KMS-11 (cell line): ENCODE data around the gene GRID2.

ENCODE experiments used
- H2AFZ ChIP-seq: fragments of 200-600 bp; sonication (generic); 2 replicates; pipeline ENCODE4 v1.6.1; 2016; ENCODE audit warnings: antibody characterized with exemption, mixed run types, low read depth
- H3K27ac ChIP-seq: fragments of 200-600 bp; sonication (generic); 2 replicates; pipeline ENCODE4 v1.6.1; 2016; ENCODE audit warnings: mild to moderate bottlenecking, mixed run types
- H3K27me3 ChIP-seq: fragments of 200-600 bp; sonication (generic); 2 replicates; pipeline ENCODE4 v1.6.1; 2017; ENCODE audit warnings: mild to moderate bottlenecking, low read depth, mixed run types, moderate library complexity; ENCODE audit not compliant: insufficient read depth
- H3K36me3 ChIP-seq: fragments of 200-600 bp; sonication (generic); 2 replicates; pipeline ENCODE4 v1.6.1; 2017; ENCODE audit warnings: mild to moderate bottlenecking, mixed run types; ENCODE audit not compliant: insufficient read depth
- H3K4me1 ChIP-seq: fragments of 200-600 bp; sonication (generic); 2 replicates; pipeline ENCODE4 v1.6.1; 2016; ENCODE audit warnings: mild to moderate bottlenecking, low read depth, mixed run types; ENCODE audit not compliant: poor library complexity, severe bottlenecking
- H3K4me2 ChIP-seq: fragments of 200-600 bp; sonication (generic); 2 replicates; pipeline ENCODE4 v1.7.0; 2016; ENCODE audit warnings: mild to moderate bottlenecking, mixed run types
- H3K4me3 ChIP-seq: fragments of 200-600 bp; sonication (generic); IDR thresholded peaks from 2 replicates; pipeline ENCODE4 v1.6.1; 2017; ENCODE audit warnings: low read depth, low read length, mixed read lengths; ENCODE audit not compliant: insufficient read depth
- H3K79me2 ChIP-seq: fragments of 200-600 bp; sonication (generic); 2 replicates; pipeline ENCODE4 v1.6.1; 2016; ENCODE audit warnings: low read depth, mixed run types; ENCODE audit not compliant: insufficient read depth
- H3K9ac ChIP-seq: fragments of 200-600 bp; sonication (generic); 2 replicates; pipeline ENCODE4 v1.6.1; 2016; ENCODE audit warnings: mild to moderate bottlenecking, mixed run types
- H4K20me1 ChIP-seq: fragments of 200-600 bp; sonication (generic); 2 replicates; pipeline ENCODE4 v1.6.1; 2016; ENCODE audit warnings: mild to moderate bottlenecking, mixed run types; ENCODE audit not compliant: insufficient read depth
- CTCF ChIP-seq: fragments of 200-600 bp; sonication (generic); conservative IDR thresholded peaks from 2 replicates; pipeline ENCODE4 v1.6.1; 2017; ENCODE audit warnings: low read depth, mild to moderate bottlenecking, antibody characterized with exemption, low read length, moderate library complexity, mixed read lengths

The GRID2 gene

GRCh38 chr4:93127489-93127888 is 823.7 kb downstream of the GRID2 start:
- no peaks in the 10 kb centered on the region for H3K4me1 ChIP-seq

GRCh38 chr4:93132631-93133030 is 828.9 kb downstream of the GRID2 start:
- Histone ChIP-seq H3K4me1 (no peaks in the 10 kb centered on the region), H4K20me1 (no peaks in the 10 kb centered on the region), H3K36me3 (no peaks in the 10 kb centered on the region), H3K4me3 (no peak overlapping the region), H3K27me3 (no peaks in the 10 kb centered on the region), H3K4me2 (no peak overlapping the region), H2AFZ (no peak overlapping the region), H3K9ac (no peak overlapping the region), H3K79me2 (no peaks in the 10 kb centered on the region), H3K27ac (no peak overlapping the region)
- no peak for TF ChIP-seq CTCF

More at GRCh38 chr4:93127489-93127888, 823.7 kb downstream of the GRID2 start:
- Histone ChIP-seq H3K4me3 (no peak overlapping the region), H3K36me3 (no peaks in the 10 kb centered on the region), H3K27me3 (no peaks in the 10 kb centered on the region), H4K20me1 (no peaks in the 10 kb centered on the region), H3K79me2 (no peaks in the 10 kb centered on the region), H3K27ac (no peak overlapping the region), H3K9ac (no peak overlapping the region), H3K4me2 (no peak overlapping the region), H2AFZ (no peak overlapping the region)
- TF ChIP-seq CTCF: no peak

- H3K9ac ChIP-seq: no peak overlapping the region
- H3K79me2 ChIP-seq: no peaks in the 10 kb centered on the region
- H3K4me3 ChIP-seq: no peak overlapping the region
- TF ChIP-seq CTCF: no peak
- no peak overlapping the region for H2AFZ ChIP-seq
- no peak overlapping the region for H3K4me2 ChIP-seq
- H3K27me3 ChIP-seq: no peaks in the 10 kb centered on the region
- H4K20me1 ChIP-seq: no peaks in the 10 kb centered on the region
- no peak overlapping the region for H3K27ac ChIP-seq
- no peaks in the 10 kb centered on the region for H3K4me1 ChIP-seq
- H3K36me3 ChIP-seq: no peaks in the 10 kb centered on the region
Measured at GRCh38 chr4:93139118-93139517, 835.4 kb downstream of the GRID2 start.

- Histone ChIP-seq H3K27ac (no peak overlapping the region), H3K4me3 (no peak overlapping the region), H3K9ac (no peak overlapping the region), H3K79me2 (no peaks in the 10 kb centered on the region), H4K20me1 (no peaks in the 10 kb centered on the region), H3K36me3 (no peaks in the 10 kb centered on the region), H3K4me1 (no peaks in the 10 kb centered on the region), H2AFZ (no peak overlapping the region), H3K27me3 (no peaks in the 10 kb centered on the region), H3K4me2 (no peak overlapping the region)
- no peak for TF ChIP-seq CTCF
Measured at GRCh38 chr4:93143902-93144301, 840.1 kb downstream of the GRID2 start.
